PC-9 (cell line): ENCODE results near the gene HINT2.

Experiments
- CTCF ChIP-seq: fragments of 200-600 bp; sonication (generic); conservative IDR thresholded peaks from 2 replicates; pipeline ENCODE4 v1.6.1; 2017; ENCODE audit warnings: mixed run types, antibody characterized with exemption, mild to moderate bottlenecking, moderate library complexity
- EZH2 ChIP-seq: fragments of 200-600 bp; sonication (generic); IDR thresholded peaks from 2 replicates; pipeline ENCODE4 v1.8.0; 2017; ENCODE audit warnings: antibody characterized with exemption, low read depth

GRCh38 chr9:35778496-35778895 is 36.3 kb downstream of the HINT2 start:
- TF ChIP-seq CTCF (no peak), EZH2 (no peak)
